GM19238 (cell line): ENCODE results near the gene ALG1.

Experiments used
- DNase-seq: peaks from one replicate; pipeline ENCODE4 v3.0.0; 2011; ENCODE audit warnings: low spot score; ENCODE audit not compliant: insufficient read length

Gene ALG1

GRCh38 chr16:5071681-5072333 lies at the start of gene ALG1:
ALG1 (plus strand) TSS chr16:5071843; CDS start chr16:5071850, 7 bp downstream.
- peak; percentile 93 for DNase-seq

- DNase-seq: no peak
Measured at GRCh38 chr16:5022521-5022920, 49.1 kb upstream of the ALG1 start.

- DNase-seq: no peak
Measured at GRCh38 chr16:5024632-5025031, 47.0 kb upstream of the ALG1 start.

GRCh38 chr16:5025171-5025632 lies 46.4 kb upstream of the ALG1 start:
- no peak for DNase-seq

GRCh38 chr16:5026664-5027063 lies 45.0 kb upstream of the ALG1 start:
- DNase-seq: no peak

GRCh38 chr16:5027086-5027485 lies 44.6 kb upstream of the ALG1 start:
- DNase-seq: no peak

- no peak for DNase-seq
Measured at GRCh38 chr16:5027575-5028235, 43.9 kb upstream of the ALG1 start.

GRCh38 chr16:5028950-5029475 lies 42.6 kb upstream of the ALG1 start:
- DNase-seq: no peak

- DNase-seq: no peak
Measured at GRCh38 chr16:5030251-5030870, 41.3 kb upstream of the ALG1 start.

- no peak for DNase-seq
Measured at GRCh38 chr16:5031601-5032000, 40.0 kb upstream of the ALG1 start.

GRCh38 chr16:5032748-5033167 lies 38.9 kb upstream of the ALG1 start:
- no peak for DNase-seq

GRCh38 chr16:5033256-5034166 lies 38.1 kb upstream of the ALG1 start, which contains the start of gene NAGPA:
NAGPA (minus strand) TSS chr16:5033935; CDS start chr16:5033914, 21 bp downstream.
- DNase-seq: peak; percentile 91

- no peak for DNase-seq
Measured at GRCh38 chr16:5034167-5034523, 37.5 kb upstream of the ALG1 start.

GRCh38 chr16:5035909-5036227 lies 35.8 kb upstream of the ALG1 start:
- DNase-seq: no peak

GRCh38 chr16:5036228-5037156 lies 35.2 kb upstream of the ALG1 start:
- no peak for DNase-seq

- no peak for DNase-seq
Measured at GRCh38 chr16:5040451-5040850, 31.2 kb upstream of the ALG1 start.

GRCh38 chr16:5041600-5042133 lies 30.0 kb upstream of the ALG1 start:
- no peak for DNase-seq

GRCh38 chr16:5042574-5043171 lies 29.0 kb upstream of the ALG1 start:
- DNase-seq: no peak

- DNase-seq: no peak
Measured at GRCh38 chr16:5044011-5044540, 27.6 kb upstream of the ALG1 start.
